ENCODE results near the gene KRT77.

DNA sequence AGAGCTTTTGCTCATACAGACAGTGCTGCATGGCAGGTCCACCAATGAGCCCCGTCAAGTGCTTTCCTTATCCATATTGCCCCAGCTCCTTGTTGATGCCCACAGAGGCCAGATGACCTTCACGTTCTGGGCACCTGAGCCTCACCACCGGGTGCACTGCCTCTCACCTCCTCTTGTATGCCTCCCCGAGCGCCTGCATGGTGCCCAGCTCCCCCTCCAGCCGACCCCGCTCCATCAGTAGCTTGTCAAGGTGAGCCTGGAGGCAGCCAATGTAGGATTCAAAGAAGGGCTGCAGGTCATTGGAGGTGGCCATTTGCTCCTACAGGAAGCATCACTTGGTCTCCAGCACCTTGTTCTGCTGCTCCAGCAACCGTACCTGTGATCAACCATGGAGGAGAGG lies 31.8 kb upstream of the KRT77 start:
- TF ChIP-seq, protein P1, sequence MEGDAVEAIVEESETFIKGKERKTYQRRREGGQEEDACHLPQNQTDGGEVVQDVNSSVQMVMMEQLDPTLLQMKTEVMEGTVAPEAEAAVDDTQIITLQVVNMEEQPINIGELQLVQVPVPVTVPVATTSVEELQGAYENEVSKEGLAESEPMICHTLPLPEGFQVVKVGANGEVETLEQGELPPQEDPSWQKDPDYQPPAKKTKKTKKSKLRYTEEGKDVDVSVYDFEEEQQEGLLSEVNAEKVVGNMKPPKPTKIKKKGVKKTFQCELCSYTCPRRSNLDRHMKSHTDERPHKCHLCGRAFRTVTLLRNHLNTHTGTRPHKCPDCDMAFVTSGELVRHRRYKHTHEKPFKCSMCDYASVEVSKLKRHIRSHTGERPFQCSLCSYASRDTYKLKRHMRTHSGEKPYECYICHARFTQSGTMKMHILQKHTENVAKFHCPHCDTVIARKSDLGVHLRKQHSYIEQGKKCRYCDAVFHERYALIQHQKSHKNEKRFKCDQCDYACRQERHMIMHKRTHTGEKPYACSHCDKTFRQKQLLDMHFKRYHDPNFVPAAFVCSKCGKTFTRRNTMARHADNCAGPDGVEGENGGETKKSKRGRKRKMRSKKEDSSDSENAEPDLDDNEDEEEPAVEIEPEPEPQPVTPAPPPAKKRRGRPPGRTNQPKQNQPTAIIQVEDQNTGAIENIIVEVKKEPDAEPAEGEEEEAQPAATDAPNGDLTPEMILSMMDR (IDR thresholded peaks at IDR 0.05), result no peak
- no peak for TF ChIP-seq POLR2A (IDR thresholded peaks at IDR 0.05)

Data from vagina (tissue), 2 donors.